Measurements from ENCODE around the gene MYH14.

DNA sequence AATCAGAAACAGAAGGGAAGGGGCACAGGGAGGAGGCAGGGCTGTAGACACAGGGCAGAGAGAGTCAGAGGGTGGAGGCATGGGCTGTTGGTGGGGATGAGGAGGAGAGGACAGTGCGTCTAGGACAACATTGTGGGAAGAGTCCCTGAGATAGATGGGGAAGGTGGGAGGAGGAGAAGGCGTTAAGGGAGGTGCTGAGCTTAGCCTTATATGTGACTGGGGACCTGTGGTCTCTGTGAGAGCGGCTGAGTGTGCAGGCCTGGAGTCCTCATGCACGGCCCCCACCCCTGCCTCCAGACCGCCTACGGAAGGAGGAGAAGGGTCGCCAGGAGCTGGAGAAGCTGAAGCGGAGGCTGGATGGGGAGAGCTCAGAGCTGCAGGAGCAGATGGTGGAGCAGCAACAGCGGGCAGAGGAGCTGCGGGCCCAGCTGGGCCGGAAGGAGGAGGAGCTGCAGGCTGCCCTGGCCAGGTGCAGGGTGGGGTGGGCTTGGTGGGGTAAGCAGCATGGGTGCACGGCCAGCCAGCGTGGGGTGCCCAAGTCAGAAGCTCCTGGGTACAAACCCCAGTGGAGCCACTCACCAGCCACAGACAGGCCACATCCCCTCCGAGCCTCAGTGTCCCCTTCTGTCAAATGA is 69.0 kb downstream of the MYH14 start:
- TF ChIP-seq, protein P1, sequence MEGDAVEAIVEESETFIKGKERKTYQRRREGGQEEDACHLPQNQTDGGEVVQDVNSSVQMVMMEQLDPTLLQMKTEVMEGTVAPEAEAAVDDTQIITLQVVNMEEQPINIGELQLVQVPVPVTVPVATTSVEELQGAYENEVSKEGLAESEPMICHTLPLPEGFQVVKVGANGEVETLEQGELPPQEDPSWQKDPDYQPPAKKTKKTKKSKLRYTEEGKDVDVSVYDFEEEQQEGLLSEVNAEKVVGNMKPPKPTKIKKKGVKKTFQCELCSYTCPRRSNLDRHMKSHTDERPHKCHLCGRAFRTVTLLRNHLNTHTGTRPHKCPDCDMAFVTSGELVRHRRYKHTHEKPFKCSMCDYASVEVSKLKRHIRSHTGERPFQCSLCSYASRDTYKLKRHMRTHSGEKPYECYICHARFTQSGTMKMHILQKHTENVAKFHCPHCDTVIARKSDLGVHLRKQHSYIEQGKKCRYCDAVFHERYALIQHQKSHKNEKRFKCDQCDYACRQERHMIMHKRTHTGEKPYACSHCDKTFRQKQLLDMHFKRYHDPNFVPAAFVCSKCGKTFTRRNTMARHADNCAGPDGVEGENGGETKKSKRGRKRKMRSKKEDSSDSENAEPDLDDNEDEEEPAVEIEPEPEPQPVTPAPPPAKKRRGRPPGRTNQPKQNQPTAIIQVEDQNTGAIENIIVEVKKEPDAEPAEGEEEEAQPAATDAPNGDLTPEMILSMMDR (conservative IDR thresholded peaks at IDR 0.05; ENCODE audit: low read length): no peak
- no peak for TF ChIP-seq EZH2phosphoT487 (IDR thresholded peaks at IDR 0.05; ENCODE audit: borderline replicate concordance, low read depth, low read length)
